Astrocyte of the spinal cord (primary cell): Measurements from ENCODE around the gene GALNT10.

ENCODE experiments used
- DNase-seq: peaks from one replicate; pipeline ENCODE4 v3.0.0; 2011; ENCODE audit warnings: low read depth, low spot score
- H3K4me3 ChIP-seq: 2 replicates; pipeline ENCODE4 v1.5.1; 2011; ENCODE audit warnings: low read depth, mild to moderate bottlenecking, low read length, moderate library complexity
- in situ Hi-C: cut with HindIII; loops from 2 replicates; pipeline ENCODE4 v1.10.0; 2017; ENCODE audit warnings: low sequenced_read_pairs
- TF ChIP-seq, protein P1 (sequence below): IDR thresholded peaks from 2 replicates; pipeline ENCODE4 v1.5.1; 2012; ENCODE audit warnings: low read depth, mild to moderate bottlenecking, low read length, inconsistent platforms

GALNT10 gene

DNA sequence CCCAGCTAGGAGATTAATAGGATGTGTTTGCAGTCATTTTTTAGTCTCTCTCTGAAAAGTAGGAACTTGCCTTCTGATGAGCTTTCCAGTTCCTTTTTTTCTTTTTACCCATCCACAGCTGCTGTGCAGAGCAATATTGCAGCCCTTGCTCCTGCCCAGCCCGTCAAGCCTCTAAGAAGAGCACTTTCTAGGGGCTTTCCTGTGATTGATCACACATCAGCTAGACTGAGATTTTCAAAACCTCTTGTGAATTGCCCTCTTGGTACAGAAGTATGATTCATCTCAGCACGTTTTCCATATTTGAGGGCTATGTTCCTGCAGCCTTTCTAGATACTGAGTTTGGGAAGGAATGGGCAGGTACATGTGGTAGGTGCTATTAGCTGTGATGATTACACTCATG lies 93.9 kb downstream of the GALNT10 start:
- TF ChIP-seq, protein P1, sequence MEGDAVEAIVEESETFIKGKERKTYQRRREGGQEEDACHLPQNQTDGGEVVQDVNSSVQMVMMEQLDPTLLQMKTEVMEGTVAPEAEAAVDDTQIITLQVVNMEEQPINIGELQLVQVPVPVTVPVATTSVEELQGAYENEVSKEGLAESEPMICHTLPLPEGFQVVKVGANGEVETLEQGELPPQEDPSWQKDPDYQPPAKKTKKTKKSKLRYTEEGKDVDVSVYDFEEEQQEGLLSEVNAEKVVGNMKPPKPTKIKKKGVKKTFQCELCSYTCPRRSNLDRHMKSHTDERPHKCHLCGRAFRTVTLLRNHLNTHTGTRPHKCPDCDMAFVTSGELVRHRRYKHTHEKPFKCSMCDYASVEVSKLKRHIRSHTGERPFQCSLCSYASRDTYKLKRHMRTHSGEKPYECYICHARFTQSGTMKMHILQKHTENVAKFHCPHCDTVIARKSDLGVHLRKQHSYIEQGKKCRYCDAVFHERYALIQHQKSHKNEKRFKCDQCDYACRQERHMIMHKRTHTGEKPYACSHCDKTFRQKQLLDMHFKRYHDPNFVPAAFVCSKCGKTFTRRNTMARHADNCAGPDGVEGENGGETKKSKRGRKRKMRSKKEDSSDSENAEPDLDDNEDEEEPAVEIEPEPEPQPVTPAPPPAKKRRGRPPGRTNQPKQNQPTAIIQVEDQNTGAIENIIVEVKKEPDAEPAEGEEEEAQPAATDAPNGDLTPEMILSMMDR, result no peak
- no peak for DNase-seq
- in situ Hi-C loops, result no loop called here
- no peak overlapping the region for H3K4me3 ChIP-seq

DNA sequence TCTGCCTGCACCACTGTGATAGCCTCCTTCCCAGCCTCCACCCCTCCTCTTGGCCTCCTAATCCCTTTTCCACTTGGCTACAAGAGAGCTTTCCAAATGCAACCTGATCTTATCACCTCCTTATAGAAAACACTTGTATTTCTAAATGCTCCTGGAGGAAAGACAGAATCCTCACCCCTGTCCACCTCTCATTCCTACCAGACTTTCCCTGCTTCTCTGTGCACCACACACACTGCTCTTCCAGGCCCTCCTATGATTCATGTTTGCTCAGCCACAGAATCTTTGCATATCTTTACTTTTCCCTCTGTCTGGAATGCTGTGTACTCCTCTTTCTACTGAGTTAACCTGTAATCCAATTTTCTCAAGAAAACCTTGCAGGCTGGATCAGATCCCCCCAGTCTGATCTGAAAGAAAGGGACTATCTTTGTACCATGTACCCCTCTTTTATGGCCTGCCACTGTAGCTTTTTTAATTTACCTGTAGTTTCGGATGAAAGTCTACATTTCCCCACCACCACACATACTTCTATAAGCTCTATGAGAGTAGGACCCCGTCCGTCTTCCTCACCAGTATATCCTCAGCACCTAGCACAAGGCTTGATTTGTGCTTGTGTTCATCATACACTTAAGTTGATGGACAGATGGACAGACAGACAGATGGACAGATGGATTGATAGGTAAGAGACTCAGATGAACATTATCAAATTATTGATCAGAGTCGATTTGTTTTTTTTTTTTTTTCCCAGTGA lies 95.3 kb downstream of the GALNT10 start:
- in situ Hi-C loops, result no loop called here
- peak; percentile 61 for DNase-seq

DNA sequence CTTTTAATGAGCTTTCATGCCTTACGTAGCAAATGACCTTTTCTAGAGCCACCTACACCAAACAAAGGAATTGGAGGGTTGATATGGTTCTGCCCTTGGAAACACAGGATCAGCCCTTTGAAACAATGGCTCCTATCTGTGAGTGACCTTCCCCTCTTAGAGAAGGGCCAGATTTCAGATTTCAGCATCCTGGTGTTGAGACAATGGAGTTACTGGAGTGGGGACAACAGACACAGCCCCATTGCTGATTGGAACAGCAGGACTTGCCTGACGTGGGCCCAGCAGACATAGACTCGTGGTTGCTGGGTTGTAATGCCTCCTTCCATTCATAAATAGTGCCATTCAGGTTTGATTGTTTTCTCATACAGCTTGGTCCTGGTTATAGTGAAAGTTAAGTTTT lies 96.0 kb downstream of the GALNT10 start:
- H3K4me3 ChIP-seq, result no peak overlapping the region
- in situ Hi-C loops, result no loop called here
- DNase-seq, result no peak
- TF ChIP-seq, protein P1, result no peak

More for the DNA sequence above, 95.3 kb downstream of the GALNT10 start:
- no peak overlapping the region for H3K4me3 ChIP-seq
- TF ChIP-seq, protein P1, result no peak

DNA sequence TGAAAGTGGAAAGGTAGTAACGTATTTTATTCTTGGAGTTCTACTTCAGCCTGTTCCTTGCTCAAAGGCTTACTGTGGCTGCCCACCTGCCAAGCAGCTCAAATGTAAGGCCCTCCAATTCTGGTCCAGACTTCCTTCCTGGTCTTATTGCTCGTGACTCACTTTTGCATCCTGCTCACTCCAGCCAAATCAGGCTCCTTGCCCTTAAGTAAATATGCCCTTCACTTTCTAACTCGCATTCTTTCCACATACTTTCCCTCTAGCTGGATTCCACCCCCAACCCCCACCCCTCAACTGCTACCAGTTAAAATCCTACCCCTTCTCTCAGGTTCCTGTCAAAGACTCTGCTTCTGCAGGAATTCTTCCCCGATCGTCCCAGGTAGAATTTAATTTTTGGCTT lies 96.6 kb downstream of the GALNT10 start:
- DNase-seq, result peak; percentile 82
- H3K4me3 ChIP-seq, result no peak overlapping the region
- in situ Hi-C loops, result no loop called here
- TF ChIP-seq, protein P1, result no peak

DNA sequence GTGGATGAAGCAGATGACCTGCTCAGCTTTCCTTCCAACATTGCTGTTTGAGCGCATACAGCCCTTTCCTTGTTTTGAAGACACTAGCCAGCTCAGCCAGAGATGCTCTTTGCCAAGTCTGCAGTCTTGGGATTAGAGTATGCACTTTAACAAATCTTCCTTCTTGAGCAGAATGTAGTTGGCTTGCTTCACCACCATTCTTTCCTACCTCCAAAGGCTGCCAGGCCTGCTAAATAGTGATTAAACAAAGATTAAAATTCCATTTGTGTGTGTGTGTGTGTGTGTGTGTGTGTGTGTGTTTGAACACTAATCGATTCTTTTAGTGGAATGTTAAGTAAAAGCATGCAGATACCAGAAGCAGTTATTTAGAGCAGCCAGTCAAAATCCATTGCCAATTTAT lies 97.6 kb downstream of the GALNT10 start:
- TF ChIP-seq, protein P1, result no peak
- H3K4me3 ChIP-seq, result no peak overlapping the region
- in situ Hi-C loops, result no loop called here
- peak; percentile 67 for DNase-seq

DNA sequence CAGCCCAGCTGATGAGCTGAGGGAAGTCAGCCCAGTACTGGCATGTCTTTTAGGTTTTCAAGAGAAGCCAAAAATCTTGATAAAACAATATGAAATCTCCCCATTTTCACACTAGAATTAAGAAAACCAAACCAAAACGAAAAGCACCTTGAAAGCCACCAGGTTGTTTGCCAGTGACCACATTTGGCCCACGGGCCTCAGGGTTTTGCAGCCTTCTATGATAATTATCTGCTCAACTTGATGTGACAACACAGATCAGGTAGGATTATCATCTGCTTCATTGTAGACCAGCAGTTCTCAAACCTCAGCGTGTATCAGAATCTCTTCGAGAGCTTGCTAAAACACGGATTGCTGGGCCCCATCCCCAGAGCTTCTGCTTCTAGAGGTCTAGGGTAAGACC lies 101.4 kb downstream of the GALNT10 start:
- DNase-seq, result no peak
- in situ Hi-C loops, result no loop called here
- TF ChIP-seq, protein P1, result no peak
- no peak overlapping the region for H3K4me3 ChIP-seq
